Caco-2 (cell line): Measurements from ENCODE around the gene RNFT2. TPM values are rescaled to one million over a fixed set of nuclear protein-coding genes. Genes with fewer than 3 reads are reported as not detected.
"Not testable (repeated sequence)": the region's sequence is repeated elsewhere in the genome, so short reads cannot be mapped to it uniquely, and the experiment has no call there.

Experiments
- BruUV-seq: library from RNA; stranded (reverse); fragments of 400-500 nt; replicated peaks from 2 replicates; lab custom pipeline; 2021; lab: Mats Ljungman, UMichigan
- CTCF ChIA-PET: fragments of 300-600 bp; sonication (Branson Sonifier 250); formaldehyde crosslinking; loops from one replicate; lab custom pipeline; 2022; ENCODE audit warnings: antibody characterized with exemption; lab: Charles Lee
- POLR2A ChIA-PET: fragments of 300-600 bp; sonication (Branson Sonifier 250); formaldehyde crosslinking; loops from one replicate; lab custom pipeline; 2022; ENCODE audit warnings: antibody characterized with exemption; lab: Charles Lee
- DNase-seq, 2 experiments: peaks; one replicate each; pipeline versions ENCODE4 v3.0.0 to v3.0.0-alpha.2; 2020 to 2022
- H3K27me3 ChIP-seq: replicated peaks from 2 replicates; pipeline ENCODE4 v1.6.0; 2011; ENCODE audit warnings: low read length; ENCODE audit not compliant: control insufficient read depth, insufficient read depth
- H3K36me3 ChIP-seq: 2 replicates; pipeline ENCODE4 v1.5.1; 2011; ENCODE audit warnings: low read length; ENCODE audit not compliant: control insufficient read depth, insufficient read depth
- H3K4me1 ChIP-seq: fragments of 250-450 bp; sonication (Bioruptor Pico); 2 replicates; pipeline ENCODE4 v1.5.1; 2020; ENCODE audit warnings: mild to moderate bottlenecking
- H3K4me3 ChIP-seq: 2 replicates; pipeline ENCODE4 v1.5.1; 2011; ENCODE audit warnings: low read depth, mild to moderate bottlenecking, control low read depth, low read length
- H3K9me3 ChIP-seq: fragments of 250-450 bp; sonication (Bioruptor Pico); 2 replicates; pipeline ENCODE4 v1.5.1; 2020; ENCODE audit warnings: mild to moderate bottlenecking, moderate library complexity
- H3K27ac Mint-ChIP-seq: one replicate; pipeline ENCODE4 v1.8.0; 2022; ENCODE audit warnings: mixed read lengths; ENCODE audit not compliant: unreplicated experiment
- H3K27me3 Mint-ChIP-seq: one replicate; pipeline ENCODE4 v1.8.0; 2022; ENCODE audit warnings: mixed read lengths; ENCODE audit not compliant: insufficient read depth, unreplicated experiment
- H3K36me3 Mint-ChIP-seq: one replicate; pipeline ENCODE4 v1.8.0; 2022; ENCODE audit warnings: mild to moderate bottlenecking, mixed read lengths; ENCODE audit not compliant: insufficient read depth, unreplicated experiment
- H3K4me1 Mint-ChIP-seq: one replicate; pipeline ENCODE4 v1.8.0; 2022; ENCODE audit warnings: low read depth, mixed read lengths; ENCODE audit not compliant: unreplicated experiment
- H3K4me3 Mint-ChIP-seq: one replicate; pipeline ENCODE4 v1.8.0; 2022; ENCODE audit warnings: mild to moderate bottlenecking, moderate library complexity, mixed read lengths; ENCODE audit not compliant: unreplicated experiment
- H3K9me3 Mint-ChIP-seq: one replicate; pipeline ENCODE4 v1.8.0; 2022; ENCODE audit warnings: mixed read lengths; ENCODE audit not compliant: unreplicated experiment
- CTCF ChIP-seq, 2 experiments: fragments of 200-600 bp in 1 of 2; IDR thresholded peaks; 1 replicate in 1 of 2; 2 replicates in 1 of 2; pipeline versions ENCODE4 v1.5.1 to v1.8.0; 2011 to 2022; ENCODE audit warnings: antibody characterized with exemption in 1 of 2, control low read depth in 1 of 2, inconsistent platforms in 1 of 2, low read depth in 1 of 2, low read length in 1 of 2, mild to moderate bottlenecking in 1 of 2, moderate library complexity in 1 of 2; ENCODE audit not compliant: insufficient read depth in 1 of 2, severe bottlenecking in 1 of 2, unreplicated experiment in 1 of 2
- intact Hi-C: fragments of 100-400 bp; cut with micrococcal nuclease; formaldehyde crosslinking; loops from one replicate; pipeline ENCODE4 v1.10.0; 2022; ENCODE audit not compliant: unreplicated experiment
- total RNA-seq: library from RNA; stranded (reverse); gene quantifications from 2 replicates; pipeline ENCODE4 v1.2.3, GENCODE V29; 2022

The RNFT2 gene
- total RNA-seq, 1 experiment from 2014 or later, result 11.6 TPM

- peak in 1 of 2 experiments; percentile 30 for DNase-seq
- Histone ChIP-seq H3K4me1 (peaks cover 26% of the 10 kb centered on the region), H3K9me3 (no peaks in the 10 kb centered on the region), H3K4me3 (peak overlapping the region; percentile 93), H3K27me3 (no peaks in the 10 kb centered on the region), H3K36me3 (no peaks in the 10 kb centered on the region; the same call in 1 of the 2 replicates)
- H3K27me3 Mint-ChIP-seq, result no peaks in the 10 kb centered on the region
- H3K36me3 Mint-ChIP-seq, result peaks cover 40% of the 10 kb centered on the region
- CTCF ChIA-PET, result interaction anchor here (0.6 kb wide), 2 partner anchors 17 to 298 kb away, joined by 3 to 4 read pairs; no protein-coding TSS in a partner anchor
- H3K9me3 Mint-ChIP-seq, result no peaks in the 10 kb centered on the region
- TSS peak; percentile 58 for BruUV-seq
- POLR2A ChIA-PET, result no interaction called here
- H3K4me3 Mint-ChIP-seq, result peak overlapping the region; percentile 96
- intact Hi-C loops, result loop anchor here (1.0 kb wide), 2 partner anchors 10 to 82 kb away; no protein-coding TSS in a partner anchor
- no peak for TF ChIP-seq CTCF (IDR thresholded peaks at IDR 0.05; ENCODE audit: insufficient read depth in 1 of 2, low read depth in 1 of 2, low read length in 1 of 2, severe bottlenecking in 1 of 2, unreplicated experiment in 1 of 2)
- peak overlapping the region; percentile 78 for H3K27ac Mint-ChIP-seq
- peaks cover 19% of the 10 kb centered on the region for H3K4me1 Mint-ChIP-seq
These were observed 947 bp upstream of the RNFT2 start for GRCh38 chr12:116736962-116737773.

- H3K27me3 ChIP-seq, result no peaks in the 10 kb centered on the region
- Mint-ChIP-seq H3K4me1 (peaks cover 13% of the 10 kb centered on the region), H3K36me3 (peaks cover 26% of the 10 kb centered on the region), H3K27ac (no peak overlapping the region), H3K27me3 (no peaks in the 10 kb centered on the region), H3K9me3 (no peaks in the 10 kb centered on the region), H3K4me3 (no peak overlapping the region)
- intact Hi-C loops, result loop anchor here (2.0 kb wide), 1 partner anchor 141 kb away; the partner anchor contains the start of gene HRK
- H3K4me1 ChIP-seq, result peaks cover 18% of the 10 kb centered on the region
- no peaks in the 10 kb centered on the region for H3K9me3 ChIP-seq
- ChIA-PET CTCF (no interaction called here), POLR2A (no interaction called here)
- H3K4me3 ChIP-seq, result no peak overlapping the region
- no peak for TF ChIP-seq CTCF (IDR thresholded peaks at IDR 0.05; ENCODE audit: insufficient read depth in 1 of 2, low read depth in 1 of 2, low read length in 1 of 2, severe bottlenecking in 1 of 2, unreplicated experiment in 1 of 2)
- H3K36me3 ChIP-seq, result no peaks in the 10 kb centered on the region; the same call in 1 of the 2 replicates
- DNase-seq, result no peak
- BruUV-seq, result no TSS peak
These were observed 1.3 kb downstream of the RNFT2 start for GRCh38 chr12:116739381-116739887.

- H3K36me3 ChIP-seq, intact Hi-C loops, H3K4me1 ChIP-seq, H3K4me3 ChIP-seq, H3K4me1 Mint-ChIP-seq, H3K9me3 ChIP-seq, CTCF ChIA-PET, H3K27me3 ChIP-seq, H3K36me3 Mint-ChIP-seq, H3K27me3 Mint-ChIP-seq, DNase-seq, H3K27ac Mint-ChIP-seq, H3K9me3 Mint-ChIP-seq, H3K4me3 Mint-ChIP-seq, BruUV-seq: not testable (repeated sequence)
- POLR2A ChIA-PET, result interaction anchor here (0.6 kb wide), 1 partner anchor 34 kb away, joined by 3 read pairs; no protein-coding TSS in a partner anchor
These were observed 4.7 kb downstream of the RNFT2 start for GRCh38 chr12:116742787-116743186.
